Mesendoderm (in vitro differentiated cells): ENCODE results near the gene CATSPER1.

Source experiments
- DNase-seq: peaks from one replicate; pipeline ENCODE4 v3.0.0; 2013
- H2AK5ac ChIP-seq: 2 replicates; pipeline ENCODE4 v1.6.1; 2013; ENCODE audit warnings: low read length, inconsistent platforms
- H2BK120ac ChIP-seq: 2 replicates; pipeline ENCODE4 v1.6.1; 2013; ENCODE audit warnings: low read depth, mild to moderate bottlenecking, low read length, moderate library complexity, mixed read lengths
- H2BK15ac ChIP-seq: replicated peaks from 2 replicates; pipeline ENCODE4 v1.6.1; 2013; ENCODE audit warnings: low read depth, mild to moderate bottlenecking, moderate library complexity
- H2BK5ac ChIP-seq: 2 replicates; pipeline ENCODE4 v1.6.1; 2013; ENCODE audit warnings: low read length, inconsistent platforms
- H3K18ac ChIP-seq: 2 replicates; pipeline ENCODE4 v1.6.1; 2013; ENCODE audit warnings: mild to moderate bottlenecking, low read length, mixed read lengths
- H3K23ac ChIP-seq: one replicate; pipeline ENCODE4 v1.6.1; 2013; ENCODE audit warnings: low read length
- H3K27ac ChIP-seq: 2 replicates; pipeline ENCODE4 v1.5.1; 2013; ENCODE audit warnings: low read depth, mild to moderate bottlenecking, inconsistent platforms, low read length, moderate library complexity
- H3K27me3 ChIP-seq: 2 replicates; pipeline ENCODE4 v1.6.1; 2013; ENCODE audit warnings: low read length, control low read depth, mild to moderate bottlenecking, inconsistent platforms; ENCODE audit not compliant: insufficient read depth, poor library complexity
- H3K36me3 ChIP-seq: 2 replicates; pipeline ENCODE4 v1.6.1; 2013; ENCODE audit warnings: low read length, inconsistent platforms; ENCODE audit not compliant: control insufficient read depth, insufficient read depth
- H3K4ac ChIP-seq: one replicate; pipeline ENCODE4 v1.6.1; 2013; ENCODE audit warnings: low read depth, mild to moderate bottlenecking, low read length, moderate library complexity
- H3K4me1 ChIP-seq: 2 replicates; pipeline ENCODE4 v1.6.1; 2013; ENCODE audit warnings: low read depth, low read length, inconsistent platforms; ENCODE audit not compliant: control insufficient read depth
- H3K4me2 ChIP-seq: 2 replicates; pipeline ENCODE4 v1.6.1; 2013; ENCODE audit warnings: low read length
- H3K4me3 ChIP-seq: 2 replicates; pipeline ENCODE4 v1.5.1; 2013; ENCODE audit warnings: mild to moderate bottlenecking, low read length
- H3K56ac ChIP-seq: one replicate; pipeline ENCODE4 v1.6.1; 2013; ENCODE audit warnings: low read length
- H3K79me1 ChIP-seq: 2 replicates; pipeline ENCODE4 v1.6.1; 2013; ENCODE audit warnings: low read length, inconsistent platforms
- H3K79me2 ChIP-seq: 2 replicates; pipeline ENCODE4 v1.6.1; 2013; ENCODE audit warnings: mild to moderate bottlenecking, low read length; ENCODE audit not compliant: control insufficient read depth, insufficient read depth
- H3K9ac ChIP-seq: 2 replicates; pipeline ENCODE4 v1.6.1; 2013; ENCODE audit warnings: low read length, inconsistent platforms
- H4K5ac ChIP-seq: one replicate; pipeline ENCODE4 v1.6.1; 2013; ENCODE audit warnings: low read length
- H4K8ac ChIP-seq: one replicate; pipeline ENCODE4 v1.6.1; 2013; ENCODE audit warnings: low read depth, mild to moderate bottlenecking, control low read depth, low read length, moderate library complexity
- WGBS: extraction: QIAGEN DNeasy Blood & Tissue Kit; methylation state at CpG from one replicate; pipeline ENCODE4 v1.1.7; 2013; ENCODE audit warnings: low lambda C conversion rate, missing lambda C conversion rate; ENCODE audit not compliant: insufficient coverage; ENCODE audit errors: extremely low coverage; 5-methylcytosine and 5-hydroxymethylcytosine counted together

CATSPER1 gene

DNA sequence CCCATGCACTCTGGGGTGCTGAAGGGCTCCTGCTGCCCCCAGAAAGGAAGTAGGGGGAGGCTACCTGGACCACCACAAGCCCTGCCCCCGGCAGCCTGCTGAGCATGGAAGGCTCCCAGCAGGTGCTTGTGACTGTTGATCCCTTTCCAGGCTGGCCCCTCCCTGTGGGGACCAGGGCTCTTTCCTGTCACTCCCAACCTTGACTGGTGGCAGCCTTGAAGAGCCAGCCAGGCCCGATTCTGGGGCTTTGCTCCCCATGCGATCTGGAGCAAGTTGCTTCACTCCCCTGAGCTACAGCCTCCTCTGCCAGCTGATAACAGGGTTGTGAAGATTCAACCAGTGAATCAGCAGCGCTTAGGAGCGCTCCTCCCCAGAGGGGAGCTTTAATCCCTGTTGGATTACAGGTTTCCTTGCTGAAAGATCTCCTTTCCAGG, 19.1 kb downstream of the CATSPER1 start:
- Histone ChIP-seq H3K79me1 (peaks cover 10% of the 10 kb centered on the region), H3K27ac (peak overlapping the region; percentile 86), H2AK5ac (no peak overlapping the region), H3K23ac (no peak overlapping the region), H3K4ac (peak overlapping the region; percentile 56), H2BK120ac (no peak overlapping the region), H2BK5ac (peak overlapping the region; percentile 48), H3K4me1 (peaks cover 15% of the 10 kb centered on the region), H3K4me3 (no peak overlapping the region), H3K4me2 (no peak overlapping the region), H3K9ac (no peak overlapping the region), H4K5ac (no peak overlapping the region), H3K79me2 (peaks cover 9% of the 10 kb centered on the region), H3K27me3 (no peaks in the 10 kb centered on the region), H3K18ac (peak overlapping the region; percentile 3), H2BK15ac (no peak overlapping the region), H3K36me3 (peaks cover 3% of the 10 kb centered on the region), H4K8ac (no peak overlapping the region), H3K56ac (peak overlapping the region; percentile 54)
- WGBS, result no CpG with 5 or more reads among the region's 5 CpGs
- peak; percentile 79 for DNase-seq

DNA sequence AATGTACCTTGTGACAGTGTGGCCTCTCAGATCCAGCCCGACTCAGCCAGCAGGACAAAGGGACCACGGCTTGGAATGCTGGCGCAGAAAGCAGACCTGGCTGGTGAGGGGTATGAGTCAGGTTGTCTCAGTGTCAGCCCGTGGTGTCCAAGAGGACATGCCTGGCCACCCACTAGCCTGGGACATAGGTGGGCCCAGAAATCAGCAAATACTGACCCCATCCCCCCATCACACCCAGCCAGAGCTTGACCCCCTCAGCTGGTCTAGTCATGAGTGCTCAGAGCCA, 19.4 kb downstream of the CATSPER1 start:
- peaks cover 9% of the 10 kb centered on the region for H3K79me2 ChIP-seq
- no CpG with 5 or more reads among the region's 4 CpGs for WGBS
- no peak overlapping the region for H2AK5ac ChIP-seq
- no peak overlapping the region for H3K4me3 ChIP-seq
- H4K5ac ChIP-seq, result no peak overlapping the region
- no peak overlapping the region for H3K23ac ChIP-seq
- H3K36me3 ChIP-seq, result peaks cover 3% of the 10 kb centered on the region
- H3K4ac ChIP-seq, result no peak overlapping the region
- H3K9ac ChIP-seq, result no peak overlapping the region
- no peaks in the 10 kb centered on the region for H3K27me3 ChIP-seq
- peak overlapping the region; percentile 54 for H3K56ac ChIP-seq
- H3K27ac ChIP-seq, result peak overlapping the region; percentile 86
- no peak overlapping the region for H2BK15ac ChIP-seq
- no peak overlapping the region for H2BK120ac ChIP-seq
- H3K79me1 ChIP-seq, result peaks cover 10% of the 10 kb centered on the region
- no peak overlapping the region for H4K8ac ChIP-seq
- peak overlapping the region; percentile 3 for H3K18ac ChIP-seq
- no peak for DNase-seq
- H3K4me1 ChIP-seq, result peaks cover 15% of the 10 kb centered on the region
- H2BK5ac ChIP-seq, result peak overlapping the region; percentile 48
- H3K4me2 ChIP-seq, result no peak overlapping the region

DNA sequence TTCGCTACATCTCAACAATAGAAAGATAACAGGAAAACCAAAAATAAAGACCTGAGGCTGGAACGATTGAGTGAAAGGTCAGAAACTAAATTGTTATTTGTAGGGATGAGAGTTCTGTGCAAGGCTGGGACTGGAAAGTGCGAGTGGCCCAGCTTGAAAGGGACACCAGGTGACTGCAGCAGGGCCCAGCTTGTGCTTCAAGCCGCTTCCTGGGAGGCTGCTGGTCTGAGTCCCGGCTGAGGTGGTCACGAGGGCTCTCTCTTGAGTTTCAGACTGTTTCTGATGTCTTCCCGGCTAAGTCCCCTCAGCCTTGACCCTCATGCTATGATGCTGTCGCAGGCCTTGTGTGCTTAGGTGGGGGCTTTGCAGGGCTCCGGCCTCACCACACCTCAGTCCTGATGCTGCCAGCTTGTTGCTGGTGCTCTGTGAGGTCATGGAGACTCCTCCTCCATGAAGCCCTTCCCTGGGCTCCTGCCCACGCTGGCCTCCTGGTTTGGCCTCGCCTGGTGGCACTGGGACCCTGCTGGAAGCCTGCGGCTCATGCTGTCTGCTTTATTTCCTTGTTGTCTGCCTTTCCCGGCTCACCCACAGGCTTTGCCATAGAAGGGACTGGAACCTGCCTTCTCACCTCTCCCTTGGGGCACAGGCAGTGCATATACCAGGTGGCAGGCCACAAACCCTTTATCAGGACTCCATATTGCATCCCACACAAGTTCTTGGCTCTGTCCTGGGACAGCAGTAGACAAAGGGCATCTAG, 20.0 kb downstream of the CATSPER1 start:
- Histone ChIP-seq H2BK120ac (no peak overlapping the region), H2BK15ac (no peak overlapping the region), H4K5ac (no peak overlapping the region), H2BK5ac (peak overlapping the region; percentile 48), H3K4ac (no peak overlapping the region), H4K8ac (no peak overlapping the region), H3K4me2 (no peak overlapping the region), H3K79me2 (peaks cover 13% of the 10 kb centered on the region), H3K4me3 (no peak overlapping the region), H3K27ac (peak overlapping the region; percentile 86), H3K79me1 (peaks cover 14% of the 10 kb centered on the region), H3K27me3 (no peaks in the 10 kb centered on the region), H3K9ac (no peak overlapping the region), H3K4me1 (peaks cover 15% of the 10 kb centered on the region), H2AK5ac (peak overlapping the region; percentile 22), H3K18ac (peak overlapping the region; percentile 3), H3K36me3 (peaks cover 3% of the 10 kb centered on the region), H3K23ac (no peak overlapping the region), H3K56ac (peak overlapping the region; percentile 54)
- DNase-seq, result no peak
- no CpG with 5 or more reads among the region's 13 CpGs for WGBS

DNA sequence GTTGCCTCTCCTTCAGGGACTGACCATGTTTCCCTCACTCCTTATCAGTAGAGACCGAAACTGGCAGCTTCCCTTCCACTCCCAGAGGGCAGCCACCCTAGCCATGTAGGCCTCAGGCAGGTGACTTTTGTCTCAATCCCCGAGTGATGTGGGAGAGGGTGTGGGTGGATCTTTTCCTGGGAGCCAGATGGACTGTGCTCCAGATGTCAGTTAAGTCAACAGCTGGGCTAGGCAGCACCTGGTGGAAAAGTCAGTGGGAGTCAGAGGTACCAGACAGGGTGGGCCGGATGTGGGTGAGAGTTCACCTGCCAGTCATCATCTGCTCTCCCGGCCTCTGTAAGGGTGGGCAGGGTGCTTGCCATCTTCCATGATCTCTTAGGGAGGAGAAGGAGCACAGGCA, 22.1 kb downstream of the CATSPER1 start:
- Histone ChIP-seq H2AK5ac (no peak overlapping the region), H3K4me3 (no peak overlapping the region), H3K27ac (no peak overlapping the region), H4K8ac (no peak overlapping the region), H2BK120ac (no peak overlapping the region), H3K9ac (no peak overlapping the region), H3K4ac (no peak overlapping the region), H3K18ac (no peak overlapping the region), H3K36me3 (peaks cover 12% of the 10 kb centered on the region), H4K5ac (no peak overlapping the region), H3K4me2 (no peak overlapping the region), H3K56ac (no peak overlapping the region), H3K79me1 (peaks cover 23% of the 10 kb centered on the region), H2BK5ac (no peak overlapping the region), H3K27me3 (no peaks in the 10 kb centered on the region), H3K79me2 (peaks cover 21% of the 10 kb centered on the region), H2BK15ac (no peak overlapping the region), H3K23ac (no peak overlapping the region), H3K4me1 (peaks cover 12% of the 10 kb centered on the region)
- no CpG with 5 or more reads among the region's 4 CpGs for WGBS
- no peak for DNase-seq

DNA sequence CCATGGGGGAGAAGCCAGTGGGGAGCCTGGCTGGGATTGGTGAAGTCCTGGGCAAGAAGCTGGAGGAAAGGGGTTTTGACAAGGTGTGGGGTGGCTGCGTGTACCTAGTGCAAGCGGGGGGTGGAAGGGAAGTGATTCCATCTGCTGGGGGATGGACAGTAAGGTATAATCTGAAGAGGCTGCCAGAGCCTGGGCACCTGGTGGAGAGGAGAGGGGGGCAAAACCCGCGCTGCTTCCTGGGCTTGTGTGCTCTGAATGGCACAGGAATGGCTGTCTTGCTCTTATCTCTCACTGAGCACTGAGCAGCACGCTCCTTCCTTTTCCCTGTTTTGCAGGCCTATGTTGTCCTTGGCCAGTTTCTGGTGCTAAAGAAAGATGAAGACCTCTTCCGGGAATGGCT, 23.0 kb downstream of the CATSPER1 start:
- no peak overlapping the region for H2BK5ac ChIP-seq
- no peak overlapping the region for H2BK15ac ChIP-seq
- H3K27ac ChIP-seq, result no peak overlapping the region
- H3K4me1 ChIP-seq, result peaks cover 10% of the 10 kb centered on the region
- H3K56ac ChIP-seq, result peak overlapping the region; percentile 98
- no peak overlapping the region for H3K4me3 ChIP-seq
- H3K9ac ChIP-seq, result peak overlapping the region; percentile 98
- no peak overlapping the region for H4K8ac ChIP-seq
- no peak overlapping the region for H2AK5ac ChIP-seq
- H3K23ac ChIP-seq, result no peak overlapping the region
- H2BK120ac ChIP-seq, result no peak overlapping the region
- peak overlapping the region; percentile 41 for H3K4me2 ChIP-seq
- H3K36me3 ChIP-seq, result peaks cover 15% of the 10 kb centered on the region
- no peak for DNase-seq
- H3K18ac ChIP-seq, result no peak overlapping the region
- peaks cover 25% of the 10 kb centered on the region for H3K79me1 ChIP-seq
- WGBS, result no CpG with 5 or more reads among the region's 6 CpGs
- no peak overlapping the region for H3K4ac ChIP-seq
- H4K5ac ChIP-seq, result no peak overlapping the region
- H3K79me2 ChIP-seq, result peaks cover 21% of the 10 kb centered on the region
- no peaks in the 10 kb centered on the region for H3K27me3 ChIP-seq
